ENCODE measurements around the gene ARL4C.

GRCh38 chr2:234458466-234458865 lies 38.4 kb downstream of the ARL4C start:
- no peak for TF ChIP-seq YY1 (IDR thresholded peaks at IDR 0.05; ENCODE audit: insufficient read depth, insufficient read length)
- TF ChIP-seq SUZ12 (IDR thresholded peaks at IDR 0.05; ENCODE audit: extremely low read depth, insufficient read depth, insufficient read length): no peak
- TF ChIP-seq ZNF274 (IDR thresholded peaks at IDR 0.05; ENCODE audit: low read depth, low read length): no peak
